ENCODE data around the gene TBC1D5.
"Not testable (repeated sequence)": the region's sequence is repeated elsewhere in the genome, so short reads cannot be mapped to it uniquely, and the experiment has no call there.

The TBC1D5 gene

DNA sequence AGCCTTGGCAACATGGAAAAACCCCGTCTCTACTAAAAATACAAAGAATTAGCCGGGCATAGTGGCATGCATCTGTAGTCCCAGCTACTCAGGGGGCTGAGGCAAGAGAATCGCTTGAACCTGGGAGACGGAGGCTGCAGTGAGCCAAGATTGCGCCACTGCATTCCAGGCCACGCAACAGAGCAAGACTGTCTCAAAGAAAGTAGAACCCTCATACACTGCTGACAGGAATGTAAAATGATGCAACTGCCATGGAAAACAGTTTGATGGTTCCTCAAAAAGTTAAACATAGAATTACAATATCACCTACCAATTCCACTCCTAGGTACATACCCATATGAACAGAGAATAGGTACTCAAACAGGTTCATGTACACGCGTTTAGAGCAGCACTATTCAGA lies 158.9 kb downstream of the TBC1D5 start:
- DNase-seq: no peak

DNA sequence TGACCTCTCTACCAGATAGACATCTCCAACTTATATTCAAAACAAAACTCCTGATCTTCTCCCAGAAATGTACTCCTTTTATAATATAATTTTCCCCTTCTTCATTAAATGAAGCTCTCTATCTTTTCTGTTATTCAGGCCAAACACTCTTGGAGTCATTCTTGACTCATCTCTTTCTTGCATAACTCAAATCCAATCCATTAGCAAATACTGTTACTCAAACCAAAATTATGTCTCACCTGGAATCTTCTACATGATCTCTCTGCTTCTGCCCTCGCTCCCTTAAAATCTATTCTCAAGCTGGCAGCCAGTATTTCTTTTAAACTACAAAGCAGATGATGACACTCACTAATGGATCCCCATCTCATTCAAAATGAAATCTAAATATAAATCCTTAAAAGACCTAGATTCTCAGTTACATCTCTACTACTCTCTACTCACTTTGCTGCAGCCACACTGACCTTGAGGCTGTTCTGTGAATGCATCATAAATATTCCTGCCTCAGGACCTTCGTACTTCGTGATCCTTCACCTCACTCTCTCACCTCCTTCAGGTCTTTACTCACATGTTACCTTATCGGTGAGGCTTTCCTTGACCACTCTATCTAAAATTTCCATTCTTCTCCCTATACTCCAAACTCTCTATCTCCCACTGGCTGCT lies 160.9 kb downstream of the TBC1D5 start:
- DNase-seq: no peak

DNA sequence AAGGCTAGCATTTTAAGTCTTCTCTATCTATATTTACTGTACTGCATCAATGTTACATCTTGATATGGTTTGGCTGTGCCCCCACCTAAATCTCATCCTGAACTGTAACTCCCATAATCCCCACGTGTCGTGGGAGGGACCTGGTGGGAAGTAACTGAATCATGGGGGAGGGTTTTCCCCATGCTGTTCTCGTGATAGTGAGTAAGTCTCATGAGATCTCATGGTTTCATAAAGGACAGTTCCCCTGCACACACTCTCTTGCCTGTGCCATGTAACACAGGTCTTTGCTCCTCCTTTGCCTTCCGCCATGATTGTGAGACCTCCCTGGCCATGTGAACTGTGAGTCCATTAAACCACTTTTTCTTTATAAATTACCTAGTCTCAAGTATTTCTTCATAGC lies 161.5 kb downstream of the TBC1D5 start:
- no peak for DNase-seq

DNA sequence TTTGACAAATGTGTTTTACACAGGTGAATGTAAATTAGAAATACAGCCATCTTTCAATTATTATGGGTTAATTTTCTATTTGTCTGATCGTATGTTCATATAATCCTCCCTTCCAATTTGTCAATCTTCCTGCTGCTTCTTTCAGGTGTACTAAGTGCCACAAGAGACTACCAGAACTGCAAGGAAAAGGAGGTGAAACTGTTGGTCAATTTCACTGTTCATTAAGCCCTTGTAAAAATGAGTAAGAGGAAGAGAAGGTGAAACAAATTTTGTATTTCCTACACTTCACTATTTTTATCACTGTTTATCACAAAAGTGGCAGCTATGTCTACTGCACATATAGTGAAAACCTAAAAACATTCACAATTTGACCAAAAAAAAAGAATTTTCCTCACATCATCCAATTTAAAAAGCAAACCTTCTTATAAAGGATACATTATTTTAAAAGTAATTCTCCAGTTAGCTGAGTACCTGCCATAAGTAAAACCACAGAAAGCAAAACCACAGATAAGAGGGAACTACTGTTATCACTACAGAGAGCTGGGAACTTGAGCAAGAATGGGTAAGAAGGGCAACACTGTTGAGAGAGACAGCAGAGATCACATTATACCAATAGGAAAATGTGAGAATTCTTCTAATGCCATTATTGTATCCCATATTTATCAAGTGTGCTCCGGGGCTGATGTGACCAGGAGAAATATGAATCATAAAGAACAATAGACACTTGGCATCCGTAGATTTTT lies 163.0 kb downstream of the TBC1D5 start:
- no peak for DNase-seq

DNA sequence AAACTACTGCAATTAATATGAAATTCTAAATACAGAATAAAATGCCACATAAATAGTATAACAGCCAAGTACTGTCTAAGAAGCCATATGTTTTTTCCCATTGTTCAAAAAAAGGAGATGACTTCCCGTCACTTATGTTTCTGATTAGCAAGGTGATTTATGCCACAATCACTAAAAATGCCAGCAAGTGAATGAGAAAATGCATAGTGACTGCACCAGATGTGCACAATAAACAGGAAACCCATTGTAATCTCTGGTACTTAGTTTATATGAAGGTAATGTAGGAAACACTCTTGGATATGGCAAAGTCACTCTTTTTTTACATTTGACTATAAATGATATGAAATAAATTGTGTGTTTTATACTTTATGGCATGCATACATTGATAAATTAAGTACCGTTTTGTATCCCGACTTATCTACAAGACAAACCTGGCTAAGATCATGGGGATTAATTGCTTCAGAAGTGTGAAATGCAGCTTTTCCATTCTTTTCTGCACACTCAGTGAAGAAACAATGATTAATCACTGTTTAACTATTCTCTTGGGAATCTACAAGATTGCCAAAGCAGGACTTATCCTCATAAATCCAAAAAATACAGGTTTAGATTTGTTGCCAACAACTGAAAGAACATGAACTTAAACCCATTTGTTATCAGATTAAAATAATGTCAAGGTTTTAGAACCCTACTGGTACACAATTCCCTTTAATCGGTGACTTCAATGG lies 164.5 kb downstream of the TBC1D5 start:
- no peak for DNase-seq

DNA sequence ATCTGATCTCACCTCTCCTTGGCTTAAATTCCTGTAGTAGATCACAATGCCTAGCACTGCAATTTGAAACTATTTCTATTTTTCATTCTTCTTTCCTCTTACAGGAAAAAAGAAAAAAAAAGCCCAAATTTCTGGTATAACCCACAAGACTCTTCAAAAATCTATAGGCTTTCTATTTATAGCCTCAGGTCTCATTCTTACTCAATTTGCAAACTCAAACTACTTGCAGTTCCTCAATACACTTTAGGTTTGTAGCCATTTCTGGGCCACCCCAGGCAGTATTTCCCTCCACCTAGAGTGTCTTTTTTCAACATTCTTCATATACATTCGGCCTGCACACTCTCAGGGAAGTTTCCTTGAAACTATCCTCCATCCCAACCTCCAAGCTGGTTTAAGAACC lies 169.0 kb downstream of the TBC1D5 start:
- no peak for DNase-seq

DNA sequence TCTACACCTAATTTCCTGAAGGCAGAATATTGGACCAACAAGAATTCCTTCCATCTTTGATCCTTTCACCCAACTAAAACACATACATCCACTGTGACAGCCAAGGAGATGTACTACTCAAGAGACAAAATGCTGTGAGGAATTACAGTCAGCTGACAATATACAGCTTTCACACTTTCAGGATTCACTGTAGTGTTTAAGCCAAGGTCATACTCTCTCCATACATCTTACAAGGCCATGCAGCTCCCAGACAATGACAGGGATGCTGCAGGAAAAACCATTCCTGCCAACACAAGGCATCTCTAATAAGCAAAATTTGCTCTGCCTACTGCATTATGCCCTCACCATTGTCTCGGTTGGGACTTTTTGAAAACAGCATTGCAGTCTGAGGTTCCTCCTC lies 170.7 kb downstream of the TBC1D5 start:
- no peak for DNase-seq

DNA sequence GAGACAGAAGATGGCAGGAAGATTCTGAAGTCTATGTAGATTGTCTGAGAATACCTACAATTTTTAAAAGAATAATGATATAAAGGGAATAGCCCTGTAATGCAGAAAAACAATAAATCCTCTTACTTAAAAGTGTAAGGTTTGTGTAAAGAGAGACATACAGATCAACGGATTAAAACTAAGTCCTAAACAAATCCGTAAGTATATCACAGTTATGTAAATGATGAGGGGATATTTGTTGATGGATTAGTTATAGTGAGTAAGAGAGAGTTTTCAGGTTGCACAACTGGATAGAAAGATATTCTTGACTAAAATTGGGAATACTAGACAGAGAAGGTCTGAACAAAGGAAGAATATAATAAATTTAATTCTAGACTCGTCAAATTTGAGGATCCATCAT lies 179.6 kb downstream of the TBC1D5 start:
- no peak for DNase-seq

DNA sequence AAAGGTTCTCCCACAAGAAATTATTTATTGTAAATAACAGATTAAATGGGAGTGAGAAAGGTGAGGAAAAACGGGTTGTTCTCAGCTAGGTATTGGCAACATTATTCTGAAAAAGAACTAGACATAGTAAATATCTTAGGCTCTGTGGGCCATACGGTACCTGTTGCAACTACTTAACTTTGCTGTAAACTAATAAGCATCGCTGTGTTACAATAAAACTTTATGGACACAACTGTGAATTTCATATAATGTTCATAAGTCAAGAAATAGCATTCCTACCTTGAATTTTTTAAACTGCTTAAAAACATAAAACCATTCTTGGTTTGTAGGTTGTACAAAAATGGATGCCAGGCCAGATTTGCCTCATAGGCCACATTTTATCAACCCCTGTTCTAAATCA lies 183.9 kb downstream of the TBC1D5 start:
- DNase-seq: no peak

DNA sequence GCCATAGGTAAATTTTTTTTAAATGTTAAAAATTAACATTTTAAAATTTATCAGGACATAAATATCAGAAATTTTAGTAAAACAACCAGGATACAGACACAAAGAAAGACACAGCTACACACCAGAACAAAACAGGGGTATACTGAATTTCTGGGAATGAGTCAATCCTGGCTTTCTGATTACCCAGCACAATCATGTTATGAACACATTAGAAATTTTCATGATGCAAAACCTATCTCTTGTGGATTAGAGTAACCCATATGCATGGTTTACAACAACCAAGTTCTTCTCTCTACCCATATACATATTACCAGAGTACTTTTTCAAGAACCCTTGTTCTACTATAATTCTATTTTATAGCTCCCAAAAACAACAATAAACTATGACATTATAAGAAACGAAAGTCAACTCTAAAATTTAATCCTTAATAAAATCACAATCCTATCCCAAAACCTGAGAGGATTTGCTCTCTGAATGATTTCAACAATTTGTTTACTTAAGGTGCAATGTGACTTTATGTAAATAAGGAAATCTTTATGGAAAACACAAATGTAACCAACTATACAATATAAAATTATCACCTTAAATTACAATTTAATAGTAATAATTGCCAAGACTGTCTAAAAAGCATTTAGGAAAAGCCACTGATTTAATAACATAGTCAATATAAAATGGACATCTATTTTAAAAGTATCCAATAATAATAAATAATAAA lies 184.5 kb downstream of the TBC1D5 start:
- DNase-seq: no peak

DNA sequence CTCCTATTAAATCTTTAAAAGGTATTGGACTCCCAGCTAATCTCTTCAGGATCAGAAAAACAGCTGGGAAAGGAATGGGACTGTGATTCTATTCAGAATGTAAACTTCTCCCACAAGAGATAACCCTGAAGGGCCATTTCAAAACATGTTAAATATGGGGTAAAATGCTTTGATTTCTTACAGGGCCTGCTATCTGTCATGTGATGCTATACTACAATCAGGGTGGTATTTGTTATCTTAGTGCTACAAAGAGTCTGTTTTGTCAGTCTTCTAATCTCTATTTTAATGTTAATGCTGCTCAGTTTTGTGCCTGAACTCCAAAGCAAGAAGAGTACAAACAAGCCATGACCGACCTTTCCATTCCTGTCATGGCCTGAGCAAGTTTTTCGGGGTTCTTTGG lies 186.9 kb downstream of the TBC1D5 start:
- no peak for DNase-seq

DNA sequence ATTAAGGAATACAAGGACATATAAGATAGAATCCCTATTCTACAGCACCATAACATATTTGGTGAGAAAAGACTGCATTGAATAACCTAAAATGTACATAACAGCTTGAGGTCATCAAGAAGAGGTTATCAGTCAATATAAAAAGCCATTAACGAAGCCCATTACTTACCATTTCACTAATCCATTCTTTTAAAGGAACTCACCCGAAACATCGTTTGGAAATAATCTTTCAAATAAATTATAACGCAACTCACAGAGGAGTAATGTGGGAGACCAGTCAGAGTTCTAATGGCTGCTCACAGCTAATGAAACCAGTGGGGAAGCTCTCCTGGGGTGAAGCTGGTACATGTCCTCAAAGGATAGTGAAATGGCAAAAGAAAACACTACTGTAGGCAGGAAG lies 188.4 kb downstream of the TBC1D5 start:
- DNase-seq: no peak

DNA sequence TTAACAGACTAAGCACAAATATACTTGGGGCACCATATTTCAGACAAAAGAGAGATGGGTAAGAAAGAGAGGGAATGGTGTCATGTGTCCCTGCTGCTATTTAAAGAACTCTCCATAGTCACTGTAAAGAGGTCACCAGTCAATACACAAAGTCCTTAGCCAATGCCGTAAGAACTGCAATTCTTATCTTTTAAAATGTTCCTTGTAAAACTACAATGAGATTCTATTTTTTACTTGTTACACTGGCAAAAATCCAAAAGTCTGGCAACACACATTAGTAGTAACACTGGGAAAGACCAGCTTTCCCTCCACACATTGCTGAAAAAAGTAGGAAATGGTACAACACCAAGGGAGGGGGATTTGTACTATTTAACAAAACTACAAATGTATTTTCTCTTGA lies 189.4 kb downstream of the TBC1D5 start:
- DNase-seq: no peak

DNA sequence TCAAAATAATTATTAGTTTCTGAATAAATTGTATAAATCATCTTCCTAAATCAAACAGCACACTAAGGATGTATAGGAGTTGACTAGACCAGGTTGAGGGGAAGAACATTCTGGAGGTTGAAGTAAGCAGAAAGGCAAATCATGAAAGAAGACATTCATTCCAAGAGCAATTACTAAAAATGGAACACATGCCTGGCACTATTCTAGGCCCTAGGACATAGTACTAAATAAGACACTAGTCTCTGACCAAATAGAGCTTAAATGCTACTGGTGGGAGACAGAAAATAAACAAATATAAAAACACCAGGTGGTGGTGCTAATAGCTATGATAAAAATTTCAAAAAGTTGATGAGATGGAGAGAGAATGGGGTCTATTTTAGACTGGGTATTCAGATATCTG lies 190.1 kb downstream of the TBC1D5 start:
- DNase-seq: no peak

DNA sequence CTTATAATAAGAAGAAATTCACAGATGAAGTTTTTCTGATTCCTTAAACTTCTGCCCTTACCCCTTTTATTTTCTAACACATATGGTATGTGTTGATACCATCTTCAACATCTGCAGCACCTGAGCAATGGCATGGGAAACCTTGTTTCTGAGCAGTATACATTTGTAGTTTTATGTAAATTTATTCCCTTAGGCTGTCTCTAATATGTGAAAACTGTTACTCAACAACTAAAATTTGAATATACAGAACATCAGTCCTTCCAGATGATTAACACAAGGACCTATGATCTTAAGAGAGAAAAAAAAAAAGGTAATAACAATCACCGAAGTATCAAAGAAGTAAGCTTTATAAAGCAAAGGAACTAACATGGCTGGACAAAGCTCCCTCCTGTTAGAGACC lies 190.5 kb downstream of the TBC1D5 start:
- no peak for DNase-seq

DNA sequence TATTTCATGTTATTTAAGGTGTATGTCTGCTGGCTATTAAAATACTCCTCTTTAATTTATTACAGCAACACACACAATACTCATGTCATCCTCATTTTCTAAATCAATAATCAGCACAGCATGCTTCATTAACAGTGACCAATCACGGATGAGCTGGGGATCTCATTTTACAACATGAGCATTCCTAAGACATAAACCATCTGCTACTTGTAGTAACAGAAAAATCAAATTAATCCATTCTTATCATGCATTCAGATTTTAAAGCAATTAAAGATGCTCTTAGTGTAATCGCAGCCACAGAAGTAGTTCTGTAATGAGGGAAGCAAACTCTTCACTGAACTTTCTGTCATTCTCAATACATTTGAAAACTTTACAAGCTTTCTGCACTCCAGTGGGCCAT lies 191.1 kb downstream of the TBC1D5 start:
- DNase-seq: no peak

DNA sequence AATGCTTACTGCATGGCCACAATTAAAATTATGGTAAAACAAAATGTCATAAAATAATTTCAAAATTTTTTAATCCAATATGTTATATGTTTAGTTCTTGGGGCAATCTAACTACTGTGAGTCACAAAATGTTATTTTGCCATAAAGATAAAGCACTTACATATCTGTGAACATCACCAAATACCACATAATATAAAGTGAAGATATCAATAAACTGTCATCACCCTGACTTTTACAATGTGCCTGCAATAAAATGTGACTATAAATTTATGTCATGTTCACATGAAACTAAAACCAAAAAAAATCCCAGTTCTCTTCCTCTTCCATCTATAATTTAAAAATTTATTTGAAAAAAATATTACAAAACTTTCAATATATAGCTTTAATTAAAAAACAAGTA lies 191.8 kb downstream of the TBC1D5 start:
- DNase-seq: no peak

DNA sequence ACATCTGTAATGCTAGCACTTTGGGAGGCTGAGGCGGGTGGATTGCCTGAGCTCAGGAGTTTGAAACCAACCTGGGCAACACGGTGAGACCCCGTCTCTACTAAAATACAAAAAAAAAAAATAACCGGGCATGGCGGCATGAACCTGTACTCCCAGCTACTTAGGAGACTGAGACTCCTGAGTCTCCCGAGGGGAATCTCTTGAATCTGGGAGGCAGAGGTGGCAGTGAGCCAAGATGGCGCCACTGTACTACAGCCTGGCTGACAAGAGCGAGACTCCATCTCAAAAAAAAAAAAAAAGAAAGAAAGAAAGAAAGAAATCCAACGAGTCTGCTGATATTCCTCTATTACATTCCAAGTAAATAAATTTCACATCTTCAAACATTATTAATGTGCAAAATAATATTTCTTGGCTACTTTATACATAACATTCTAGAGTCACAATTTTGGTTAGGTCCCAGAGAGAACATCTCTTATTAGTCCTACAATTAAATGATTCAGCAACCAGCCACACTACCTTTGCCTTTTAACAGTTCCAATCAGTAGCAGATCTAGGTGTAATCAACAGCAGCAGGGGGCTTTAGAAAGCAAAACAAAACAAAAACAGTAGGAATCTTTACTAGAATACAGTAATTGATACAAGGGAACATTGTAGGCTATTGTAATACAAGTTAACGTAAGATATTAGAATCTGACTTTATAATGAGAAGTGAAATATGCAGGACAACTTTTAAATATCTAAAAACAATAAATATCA lies 195.8 kb downstream of the TBC1D5 start:
- no peak for DNase-seq

DNA sequence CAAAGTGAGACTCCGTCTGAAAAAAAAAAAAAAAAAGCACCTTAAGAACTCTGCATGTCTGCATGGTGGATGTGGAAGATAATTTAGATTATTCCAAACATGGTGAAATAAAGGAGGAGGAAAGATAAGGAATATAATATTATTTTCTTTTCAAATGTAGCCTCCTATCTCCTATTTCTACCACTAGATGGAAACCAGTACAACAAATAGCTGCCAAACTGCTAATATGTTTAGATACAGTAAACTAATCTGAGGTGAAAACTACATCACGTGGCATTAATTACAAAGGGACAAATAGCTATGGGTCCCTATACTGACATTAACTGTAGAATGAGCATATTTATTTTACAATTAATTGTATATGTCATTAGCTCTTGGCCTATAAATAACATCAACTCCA lies 197.8 kb downstream of the TBC1D5 start:
- no peak for DNase-seq

DNA sequence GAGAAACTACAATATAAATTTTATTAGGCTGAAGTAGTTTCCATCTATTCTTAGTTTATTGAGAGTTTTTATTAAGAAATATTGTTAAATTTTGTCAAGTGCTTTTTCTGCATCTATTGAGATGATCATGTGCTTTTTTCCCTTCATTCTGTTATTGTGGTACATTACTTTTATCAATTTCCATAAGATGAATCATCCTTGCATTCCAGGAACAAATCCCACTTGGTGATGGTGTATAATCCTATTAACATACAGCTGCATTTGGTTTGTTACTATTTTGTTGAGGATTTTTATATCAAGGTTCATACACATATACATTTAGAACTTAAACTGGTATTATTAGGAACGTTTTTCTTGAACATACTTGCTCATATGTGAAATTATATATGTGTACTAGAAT lies 199.8 kb downstream of the TBC1D5 start:
- no peak for DNase-seq

DNA sequence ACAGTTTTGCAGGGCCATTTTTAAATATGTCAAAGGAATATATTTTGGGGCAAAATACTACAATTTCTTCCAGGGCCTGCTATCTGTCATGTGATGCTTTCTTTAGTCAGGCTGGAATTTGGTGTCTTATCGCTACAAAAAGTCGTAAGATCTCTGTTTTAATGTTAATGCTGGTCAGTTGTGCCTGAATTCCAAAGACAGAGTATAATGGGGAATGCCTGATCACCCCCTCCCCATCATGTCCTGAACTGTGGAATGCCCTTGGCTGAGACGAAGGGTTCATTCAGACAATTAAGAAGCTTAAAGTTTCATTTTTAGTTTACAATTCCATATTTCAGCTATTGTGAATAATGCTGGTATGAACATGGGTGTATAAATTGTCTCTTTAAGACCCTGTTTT lies 203.0 kb downstream of the TBC1D5 start:
- DNase-seq: no peak

DNA sequence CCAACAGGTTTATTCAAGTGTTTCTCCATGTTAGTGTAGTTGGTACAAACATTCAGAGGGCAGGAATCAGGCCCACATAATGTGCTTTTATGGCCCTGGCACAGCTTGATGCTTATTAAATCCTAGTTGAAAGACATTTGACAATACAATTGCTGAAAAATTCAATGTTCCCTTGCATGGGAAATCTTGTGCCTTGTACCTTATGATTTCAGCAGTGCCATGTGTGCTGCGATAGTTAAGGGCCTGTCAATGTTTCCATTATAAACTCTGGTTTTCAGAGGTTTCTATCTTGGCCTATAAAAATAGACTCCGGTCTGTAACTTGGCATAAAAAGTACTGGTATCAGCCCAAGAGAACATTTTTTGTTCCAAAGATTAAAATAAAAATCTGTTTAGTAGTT lies 207.2 kb downstream of the TBC1D5 start:
- DNase-seq: peak; percentile 19

DNA sequence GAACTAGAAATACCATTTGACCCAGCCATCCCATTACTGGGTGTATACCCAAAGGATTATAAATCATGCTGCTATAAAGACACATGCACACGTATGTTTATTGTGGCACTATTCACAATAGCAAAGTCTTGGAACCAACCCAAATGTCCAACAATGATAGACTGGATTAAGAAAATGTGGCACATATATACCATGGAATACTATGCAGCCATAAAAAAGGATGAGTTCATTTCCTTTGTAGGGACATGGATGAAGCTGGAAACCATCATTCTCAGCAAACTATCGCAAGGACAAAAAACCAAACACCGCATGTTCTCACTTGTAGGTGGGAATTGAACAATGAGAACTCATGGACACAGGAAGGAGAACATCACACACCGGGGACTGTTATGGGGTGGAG lies 210.0 kb downstream of the TBC1D5 start:
- DNase-seq: not testable (repeated sequence)
